ENCODE results near the gene URB1.

The URB1 gene

GRCh38 chr21:32393677-32394001 lies 827 bp upstream of the URB1 start:
- peaks cover 8% of the 10 kb centered on the region for H3K4me1 ChIP-seq (ENCODE audit: control insufficient read depth, insufficient read depth, low read length)
- H3K36me3 ChIP-seq (ENCODE audit: control insufficient read depth in 2 of 2, insufficient read depth in 1 of 2, low read length in 2 of 2), result peaks cover 0 to 16% of the 10 kb centered on the region in 2 experiments; a peak in 1 of 3 replicates
- H3K4me3 ChIP-seq (ENCODE audit: low read depth, low read length), result peak overlapping the region; percentile 95
- CTCF ChIA-PET, result interaction anchor here (0.6 to 3.0 kb wide), 4 partner anchors 9 to 208 kb away, joined by 4 to 14 read pairs (median 7); no protein-coding TSS in a partner anchor
- H3K9me3 ChIP-seq (ENCODE audit: control insufficient read depth, insufficient read depth, low read depth, low read length), result no peaks in the 10 kb centered on the region
- POLR2A ChIA-PET, result interaction anchor here (0.9 to 2.2 kb wide), 2 partner anchors 219 to 333 kb away, joined by 3 to 15 read pairs; partner anchors contain the start of gene CFAP298
- H3K27ac ChIP-seq (ENCODE audit: extremely low read depth, low read depth, low read length), result peak overlapping the region; percentile 37; the same call in 1 of the 2 replicates
- TF ChIP-seq GLIS1 (tag by site-specific recombination; IDR thresholded peaks at IDR 0.05) (no peak), ZBTB44 (tag by site-specific recombination; IDR thresholded peaks at IDR 0.05) (no peak), ZNF274 (IDR thresholded peaks at IDR 0.05; ENCODE audit: low read length) (no peak), ZNF274 (tag by site-specific recombination; IDR thresholded peaks at IDR 0.05; ENCODE audit: borderline replicate concordance) (no peak), ZNF2 (tag by site-specific recombination; IDR thresholded peaks at IDR 0.05) (no peak), ZNF610 (tag by site-specific recombination; IDR thresholded peaks at IDR 0.05; ENCODE audit: borderline replicate concordance) (no peak; the same call in 1 of the 2 replicates), ZFP69B (tag by site-specific recombination; IDR thresholded peaks at IDR 0.05) (no peak), ZNF10 (tag by site-specific recombination; IDR thresholded peaks at IDR 0.05) (0 out of 2 replicates have a peak, but pooled peaks have one; percentile 3), ZNF747 (tag by site-specific recombination; IDR thresholded peaks at IDR 0.05) (no peak), ZFP41 (tag by site-specific recombination; IDR thresholded peaks at IDR 0.05; ENCODE audit: borderline replicate concordance) (no peak), YY1 (tag by site-specific recombination; IDR thresholded peaks at IDR 0.05) (no peak), PRDM10 (tag by site-specific recombination; IDR thresholded peaks at IDR 0.05) (peak; percentile 6; the same call in 1 of the 2 replicates), ZNF350 (tag by site-specific recombination; IDR thresholded peaks at IDR 0.05) (no peak), ZBTB48 (tag by site-specific recombination; IDR thresholded peaks at IDR 0.05) (peak; percentile 6; the same call in 1 of the 2 replicates), REST (tag by site-specific recombination; IDR thresholded peaks at IDR 0.05) (0 out of 2 replicates have a peak, but pooled peaks have one; percentile 5), BCL6B (tag by site-specific recombination; IDR thresholded peaks at IDR 0.05) (no peak), ZSCAN30 (tag by site-specific recombination; IDR thresholded peaks at IDR 0.05) (no peak), REPIN1 (tag by site-specific recombination; IDR thresholded peaks at IDR 0.05; ENCODE audit: low read depth) (no peak), ZBTB17 (tag by site-specific recombination; IDR thresholded peaks at IDR 0.05) (peak; percentile 47), ZBTB8A (tag by site-specific recombination; IDR thresholded peaks at IDR 0.05) (no peak), ZNF341 (tag by site-specific recombination; IDR thresholded peaks at IDR 0.05; ENCODE audit: low read depth) (no peak), ZNF501 (tag by site-specific recombination; IDR thresholded peaks at IDR 0.05) (no peak), ZNF596 (tag by site-specific recombination; IDR thresholded peaks at IDR 0.05) (no peak), ZBTB7A (tag by site-specific recombination; IDR thresholded peaks at IDR 0.05; ENCODE audit: low read depth) (no peak), ZNF398 (tag by site-specific recombination; IDR thresholded peaks at IDR 0.05) (no peak), ZNF544 (tag by site-specific recombination; IDR thresholded peaks at IDR 0.05) (no peak), ZNF48 (tag by site-specific recombination; IDR thresholded peaks at IDR 0.05) (no peak), EGR2 (tag by site-specific recombination; IDR thresholded peaks at IDR 0.05; ENCODE audit: low read depth) (no peak)

Data from HEK293 (cell line).